ENCODE results near the gene SKIL. TPM values are rescaled to one million over a fixed set of nuclear protein-coding genes. Genes with fewer than 3 reads are reported as not detected.
"Not testable (repeated sequence)": the region's sequence is repeated elsewhere in the genome, so short reads cannot be mapped to it uniquely, and the experiment has no call there.

SKIL gene
- total and polyA plus RNA-seq, 7 donors, result 7.3 to 46.6 (median 30.1) TPM

DNA sequence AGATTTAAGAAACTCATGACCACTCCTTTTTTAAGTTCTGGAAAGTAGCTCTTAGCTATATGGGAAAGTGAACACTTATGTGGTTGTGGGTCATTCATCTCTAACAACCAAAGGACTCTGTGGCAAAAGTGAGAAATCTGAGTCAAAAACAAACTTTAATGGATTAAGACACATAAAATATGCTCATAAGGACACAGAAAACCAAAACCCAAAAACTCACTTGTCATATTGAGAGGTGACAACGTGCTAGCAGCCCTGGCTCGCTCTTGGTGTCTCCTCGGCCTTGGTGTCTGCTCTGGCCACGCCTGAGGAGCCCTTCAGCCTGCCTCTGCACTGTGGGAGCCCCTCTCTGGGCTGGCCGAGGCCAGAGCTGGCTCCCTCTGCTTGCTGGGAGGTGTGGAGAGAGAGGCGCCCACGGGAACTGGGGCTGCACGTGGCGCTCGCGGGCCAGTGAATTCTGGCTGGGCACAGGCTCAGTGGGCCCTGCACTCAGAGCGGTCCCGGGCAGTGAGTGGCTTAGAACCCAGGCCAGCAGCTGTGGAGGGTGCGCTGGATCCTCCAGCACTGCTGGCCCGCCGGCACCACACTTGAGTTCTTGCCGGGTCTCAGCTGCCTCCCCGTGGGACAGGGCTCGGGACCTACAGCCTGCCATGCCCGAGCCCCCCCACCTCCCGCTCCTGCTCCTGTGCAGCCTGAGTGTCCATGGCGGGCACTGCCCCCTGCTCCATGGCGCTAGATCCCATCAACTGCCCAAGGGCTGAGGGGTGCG lies 30.3 kb upstream of the SKIL start:
- Histone ChIP-seq H3K4me1 (no peaks in the 10 kb centered on the region), H3K27me3 (ENCODE audit: insufficient read depth in 3 of 3, low read length in 2 of 3) (no peaks in the 10 kb centered on the region), H3K4me3 (no peak overlapping the region), H3K27ac (no peak overlapping the region), H3K9me3 (no peaks in the 10 kb centered on the region), H3K36me3 (ENCODE audit: insufficient read depth in 1 of 2, low read depth in 1 of 2) (no peaks in the 10 kb centered on the region)
- TF ChIP-seq, protein P1, sequence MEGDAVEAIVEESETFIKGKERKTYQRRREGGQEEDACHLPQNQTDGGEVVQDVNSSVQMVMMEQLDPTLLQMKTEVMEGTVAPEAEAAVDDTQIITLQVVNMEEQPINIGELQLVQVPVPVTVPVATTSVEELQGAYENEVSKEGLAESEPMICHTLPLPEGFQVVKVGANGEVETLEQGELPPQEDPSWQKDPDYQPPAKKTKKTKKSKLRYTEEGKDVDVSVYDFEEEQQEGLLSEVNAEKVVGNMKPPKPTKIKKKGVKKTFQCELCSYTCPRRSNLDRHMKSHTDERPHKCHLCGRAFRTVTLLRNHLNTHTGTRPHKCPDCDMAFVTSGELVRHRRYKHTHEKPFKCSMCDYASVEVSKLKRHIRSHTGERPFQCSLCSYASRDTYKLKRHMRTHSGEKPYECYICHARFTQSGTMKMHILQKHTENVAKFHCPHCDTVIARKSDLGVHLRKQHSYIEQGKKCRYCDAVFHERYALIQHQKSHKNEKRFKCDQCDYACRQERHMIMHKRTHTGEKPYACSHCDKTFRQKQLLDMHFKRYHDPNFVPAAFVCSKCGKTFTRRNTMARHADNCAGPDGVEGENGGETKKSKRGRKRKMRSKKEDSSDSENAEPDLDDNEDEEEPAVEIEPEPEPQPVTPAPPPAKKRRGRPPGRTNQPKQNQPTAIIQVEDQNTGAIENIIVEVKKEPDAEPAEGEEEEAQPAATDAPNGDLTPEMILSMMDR (IDR thresholded peaks at IDR 0.05), result no peak
- 94 to 96% (median 96%) methylated on average over 24 of the region's 24 CpGs for WGBS, 3 donors
- ATAC-seq, result no peak
- intact Hi-C loops (cut with DNase I), result loop anchor here in 1 of 2 donors (10.0 kb wide), 1 partner anchor 368 kb away; no protein-coding TSS in a partner anchor
- DNase-seq, result no peak

DNA sequence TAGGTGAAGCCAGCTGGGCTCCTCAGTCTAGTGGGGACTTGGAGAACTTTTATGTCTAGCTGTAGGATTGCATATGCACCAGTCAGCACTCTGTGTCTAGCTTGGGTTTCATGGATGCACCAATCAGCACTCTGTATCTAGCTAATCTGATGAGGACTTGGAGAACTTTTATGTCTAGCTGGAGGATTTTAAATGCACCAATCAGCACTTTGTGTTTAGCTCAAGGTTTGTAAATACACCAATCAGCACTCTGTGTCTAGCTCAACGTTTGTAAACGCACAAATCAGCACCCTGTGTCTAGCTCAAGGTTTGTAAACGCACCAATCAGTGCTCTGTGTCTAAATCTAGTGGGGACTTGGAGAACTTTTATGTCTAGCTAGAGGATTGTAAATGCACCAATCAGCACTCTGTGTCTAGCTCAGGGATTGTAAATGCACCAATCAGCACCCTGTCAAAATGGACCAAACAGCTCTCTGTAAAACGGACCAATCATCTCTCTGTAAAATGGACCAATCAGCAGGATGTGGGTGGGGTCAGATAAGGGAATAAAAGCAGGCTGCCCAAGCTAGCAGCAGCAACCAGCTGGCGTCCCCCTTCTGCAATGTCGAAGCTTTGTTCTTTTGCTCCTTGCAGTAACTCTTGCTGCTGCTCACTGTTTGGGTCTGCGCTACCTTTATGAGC lies 29.5 kb upstream of the SKIL start:
- H3K4me1 ChIP-seq; H3K27ac ChIP-seq; DNase-seq; H3K9me3 ChIP-seq; H3K36me3 ChIP-seq (ENCODE audit: insufficient read depth in 1 of 2, low read depth in 1 of 2); H3K27me3 ChIP-seq (ENCODE audit: insufficient read depth in 3 of 3, low read length in 2 of 3); H3K4me3 ChIP-seq; ATAC-seq: not testable (repeated sequence)
- WGBS, 3 donors, result 73 to 91% (median 88%) methylated on average over 7 of the region's 7 CpGs
- intact Hi-C loops (cut with DNase I), result loop anchor here in 1 of 2 donors (10.0 kb wide), 1 partner anchor 367 kb away; no protein-coding TSS in a partner anchor

DNA sequence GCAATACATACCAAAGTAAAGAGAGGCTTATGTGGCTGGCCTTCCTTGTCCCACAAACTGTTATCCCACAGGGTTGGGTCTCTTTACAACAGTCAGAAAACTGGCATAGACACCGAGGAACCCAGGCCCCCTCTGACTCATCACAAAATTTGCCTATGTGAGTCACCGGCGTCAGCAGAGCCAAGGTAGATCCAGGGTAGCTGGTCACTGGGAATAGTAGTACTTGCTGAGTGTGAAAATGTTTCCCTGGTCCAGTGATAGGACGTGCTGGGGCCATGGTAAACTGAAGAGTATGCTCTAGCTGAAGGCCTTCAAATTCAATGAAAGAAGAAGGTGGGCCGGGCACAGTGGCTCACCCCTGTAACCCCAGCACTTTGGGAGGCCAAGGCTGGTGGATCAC lies 27.1 kb upstream of the SKIL start:
- no peak overlapping the region for H3K27ac ChIP-seq
- H3K27me3 ChIP-seq (ENCODE audit: insufficient read depth in 3 of 3, low read length in 2 of 3), result no peaks in the 10 kb centered on the region
- no peaks in the 10 kb centered on the region for H3K36me3 ChIP-seq (ENCODE audit: insufficient read depth in 1 of 2, low read depth in 1 of 2)
- H3K9me3 ChIP-seq, result no peaks in the 10 kb centered on the region
- WGBS, 3 donors, result 71 to 85% (median 77%) methylated on average over 5 of the region's 5 CpGs
- intact Hi-C loops (cut with DNase I), result no loop called here
- ATAC-seq, result no peak
- no peak for DNase-seq
- H3K4me3 ChIP-seq, result no peak overlapping the region
- TF ChIP-seq, protein P1 (IDR thresholded peaks at IDR 0.05), result no peak
- H3K4me1 ChIP-seq, result no peaks in the 10 kb centered on the region

DNA sequence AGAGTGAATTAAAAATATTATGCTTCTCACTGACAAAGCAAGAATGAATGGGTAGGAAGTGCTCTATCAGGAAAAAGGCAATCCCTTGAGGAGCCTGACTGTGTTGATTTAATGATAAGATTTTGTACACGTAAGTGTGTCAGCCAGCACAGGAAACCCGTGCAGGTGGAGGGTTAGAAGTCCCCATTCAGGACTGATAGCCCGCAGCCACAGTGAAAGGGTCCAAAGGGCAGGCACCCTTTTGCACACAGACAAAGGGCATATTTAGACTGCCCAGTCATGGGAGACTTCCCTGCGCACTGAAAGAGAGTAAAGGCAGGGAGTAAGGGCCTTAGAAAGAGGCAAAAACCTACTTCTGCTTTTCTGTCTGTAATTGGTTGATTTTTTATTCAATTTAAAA lies 26.4 kb upstream of the SKIL start:
- H3K36me3 ChIP-seq (ENCODE audit: insufficient read depth in 1 of 2, low read depth in 1 of 2), result no peaks in the 10 kb centered on the region
- TF ChIP-seq, protein P1 (IDR thresholded peaks at IDR 0.05), result no peak
- H3K9me3 ChIP-seq, result no peaks in the 10 kb centered on the region
- 68 to 77% (median 75%) methylated on average over 4 of the region's 4 CpGs for WGBS, 3 donors
- no peak overlapping the region for H3K4me3 ChIP-seq
- ATAC-seq (no peak), DNase-seq (no peak)
- intact Hi-C loops (cut with DNase I), result no loop called here
- H3K27ac ChIP-seq, result no peak overlapping the region
- no peaks in the 10 kb centered on the region for H3K4me1 ChIP-seq
- no peaks in the 10 kb centered on the region for H3K27me3 ChIP-seq (ENCODE audit: insufficient read depth in 3 of 3, low read length in 2 of 3)

DNA sequence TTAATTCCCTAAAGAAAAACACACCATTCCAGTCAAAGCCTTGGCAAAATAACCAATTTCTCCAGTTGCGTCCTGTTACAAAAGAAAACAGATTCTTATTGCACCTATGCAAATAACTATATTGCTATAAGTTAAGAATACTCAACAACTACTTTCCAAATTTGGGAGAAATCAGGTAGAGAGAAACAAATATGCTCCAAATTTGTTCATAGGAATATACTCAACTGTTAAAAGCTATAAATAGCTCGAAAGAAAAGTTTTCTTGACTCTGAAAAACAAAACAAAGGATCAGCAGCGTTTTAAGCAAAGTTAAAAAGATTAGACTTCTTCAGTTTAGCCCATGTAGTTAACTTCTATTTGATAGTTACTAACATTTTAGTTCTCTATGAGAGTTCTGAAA lies 20.1 kb upstream of the SKIL start:
- DNase-seq, result no peak
- Histone ChIP-seq H3K36me3 (ENCODE audit: insufficient read depth in 1 of 2, low read depth in 1 of 2) (no peaks in the 10 kb centered on the region), H3K4me1 (no peaks in the 10 kb centered on the region), H3K9me3 (no peaks in the 10 kb centered on the region), H3K4me3 (no peak overlapping the region), H3K27ac (no peak overlapping the region), H3K27me3 (ENCODE audit: insufficient read depth in 3 of 3, low read length in 2 of 3) (no peaks in the 10 kb centered on the region)
- TF ChIP-seq, protein P1 (IDR thresholded peaks at IDR 0.05), result no peak
- intact Hi-C loops (cut with DNase I), result no loop called here
- no peak for ATAC-seq
- 80 to 82% (median 81%) methylated on average over 3 of the region's 3 CpGs for WGBS, 3 donors

Data from psoas muscle (tissue), 8 donors.